Tibial nerve (tissue), 4 donors: ENCODE measurements around the gene ANAPC4.

Experiments
- CTCF ChIP-seq, 5 experiments: fragments of 200-600 bp in 3 of 5; fragments of 450-650 bp in 2 of 5; sonication (generic) in 3 of 5; IDR thresholded peaks; one replicate each; pipeline ENCODE4 v1.5.1; 2016 to 2019; ENCODE audit warnings: antibody characterized with exemption in 5 of 5, mild to moderate bottlenecking in 3 of 5, moderate library complexity in 2 of 5
- EP300 ChIP-seq, 2 donors: sonication (generic); formaldehyde crosslinking; IDR thresholded peaks; one replicate each; pipeline ENCODE4 v1.6.1; 2017; ENCODE audit warnings: antibody characterized with exemption in 2 of 2, mild to moderate bottlenecking in 1 of 2
- POLR2A ChIP-seq, 2 donors: fragments of 450-650 bp; IDR thresholded peaks; one replicate each; pipeline ENCODE4 v1.6.1; 2017; ENCODE audit warnings: antibody characterized with exemption in 2 of 2, mild to moderate bottlenecking in 2 of 2, moderate library complexity in 2 of 2

- no peak for TF ChIP-seq CTCF (IDR thresholded peaks at IDR 0.05)
- TF ChIP-seq POLR2A (IDR thresholded peaks at IDR 0.05) = no peak
- no peak for TF ChIP-seq EP300 (IDR thresholded peaks at IDR 0.05)
These were observed 46.7 kb upstream of the ANAPC4 start for GRCh38 chr4:25330335-25330734.
